Endometrial microvascular endothelial cells (primary cell): Measurements from ENCODE around the gene MN1. TPM values are rescaled to one million over a fixed set of nuclear protein-coding genes. Genes with fewer than 3 reads are reported as not detected.

Experiments
- in situ Hi-C: cut with HindIII; loops from 2 replicates; pipeline ENCODE4 v1.10.0; 2017; ENCODE audit warnings: low sequenced_read_pairs, low pct_unique_long_range_greater_than_20kb; ENCODE audit errors: inconsistent ontology term
- total RNA-seq: library from RNA; depleted of rRNA; stranded (reverse); fragments of >200 nt; gene quantifications from one replicate; pipeline ENCODE4 v1.2.3, GENCODE V29; 2015; ENCODE audit errors: inconsistent ontology term

The MN1 gene
- total RNA-seq, 1 donor from 2014 or later = 0.93 TPM

- in situ Hi-C loops = no loop called here
These were observed 11.0 kb downstream of the MN1 start for GRCh38 chr22:27790376-27791158.

- in situ Hi-C loops = no loop called here
These were observed 12.9 kb downstream of the MN1 start for GRCh38 chr22:27788500-27789288.

GRCh38 chr22:27786965-27787364, 14.6 kb downstream of the MN1 start:
- in situ Hi-C loops = no loop called here

GRCh38 chr22:27786291-27786932, 15.1 kb downstream of the MN1 start:
- in situ Hi-C loops = no loop called here

GRCh38 chr22:27785831-27786230, 15.7 kb downstream of the MN1 start:
- in situ Hi-C loops = no loop called here

GRCh38 chr22:27784120-27784475, 17.5 kb downstream of the MN1 start:
- in situ Hi-C loops = no loop called here

GRCh38 chr22:27783436-27784119, 18.0 kb downstream of the MN1 start:
- in situ Hi-C loops = no loop called here

- in situ Hi-C loops = no loop called here
These were observed 19.5 kb downstream of the MN1 start for GRCh38 chr22:27782088-27782487.

GRCh38 chr22:27780161-27780575, 21.4 kb downstream of the MN1 start:
- in situ Hi-C loops = no loop called here

- in situ Hi-C loops = no loop called here
These were observed 21.9 kb downstream of the MN1 start for GRCh38 chr22:27779643-27780042.

GRCh38 chr22:27778294-27779090, 23.1 kb downstream of the MN1 start:
- in situ Hi-C loops = no loop called here

- in situ Hi-C loops = no loop called here
These were observed 24.4 kb downstream of the MN1 start for GRCh38 chr22:27777128-27777527.

GRCh38 chr22:27776650-27776958, 25.0 kb downstream of the MN1 start:
- in situ Hi-C loops = no loop called here

- in situ Hi-C loops = no loop called here
These were observed 25.6 kb downstream of the MN1 start for GRCh38 chr22:27775758-27776649.

GRCh38 chr22:27775087-27775698, 26.4 kb downstream of the MN1 start:
- in situ Hi-C loops = no loop called here

- in situ Hi-C loops = no loop called here
These were observed 27.4 kb downstream of the MN1 start for GRCh38 chr22:27774200-27774599.

- in situ Hi-C loops = no loop called here
These were observed 28.5 kb downstream of the MN1 start for GRCh38 chr22:27772984-27773498.
